Putamen (tissue), 1 donor: ENCODE results near the gene HNRNPL.
"Not testable (repeated sequence)": the region's sequence is repeated elsewhere in the genome, so short reads cannot be mapped to it uniquely, and the experiment has no call there.

Experiments
- DNase-seq: peaks from one replicate; pipeline ENCODE4 v3.0.0-alpha.2; 2016; ENCODE audit warnings: low spot score

HNRNPL gene

GRCh38 chr19:38869836-38870607 is 20.2 kb upstream of the HNRNPL start:
- peak; percentile 70 for DNase-seq

GRCh38 chr19:38869160-38869835 is 19.5 kb upstream of the HNRNPL start:
- no peak for DNase-seq

- DNase-seq = no peak
Observed at GRCh38 chr19:38868551-38868950, 18.8 kb upstream of the HNRNPL start.

- DNase-seq = no peak
Observed at GRCh38 chr19:38867171-38867780, 17.5 kb upstream of the HNRNPL start.

GRCh38 chr19:38862321-38863059 is 12.7 kb upstream of the HNRNPL start:
- DNase-seq = no peak

- no peak for DNase-seq
Observed at GRCh38 chr19:38861368-38861767, 11.6 kb upstream of the HNRNPL start.

- not testable (repeated sequence) for DNase-seq
Observed at GRCh38 chr19:38859631-38860204, 9.9 kb upstream of the HNRNPL start.

- DNase-seq = no peak
Observed at GRCh38 chr19:38856813-38857212, 7.0 kb upstream of the HNRNPL start.

- DNase-seq = not testable (repeated sequence)
Observed at GRCh38 chr19:38855751-38856150, 6.0 kb upstream of the HNRNPL start.

- not testable (repeated sequence) for DNase-seq
Observed at GRCh38 chr19:38854961-38855360, 5.2 kb upstream of the HNRNPL start.

- no peak for DNase-seq
Observed at GRCh38 chr19:38853214-38853613, 3.4 kb upstream of the HNRNPL start.

GRCh38 chr19:38852231-38853044 is 2.7 kb upstream of the HNRNPL start:
- peak; percentile 45 for DNase-seq

GRCh38 chr19:38851622-38852230 is 1.9 kb upstream of the HNRNPL start:
- DNase-seq = peak; percentile 92

- DNase-seq = peak; percentile 41
Observed at GRCh38 chr19:38850976-38851621, 1.3 kb upstream of the HNRNPL start.

- no peak for DNase-seq
Observed at GRCh38 chr19:38850436-38850975, 720 bp upstream of the HNRNPL start.

- peak; percentile 93 for DNase-seq
Observed at GRCh38 chr19:38849147-38849859, 483 bp downstream of the HNRNPL start.

GRCh38 chr19:38848299-38849146 is 1.3 kb downstream of the HNRNPL start:
- peak; percentile 23 for DNase-seq

GRCh38 chr19:38846097-38846496 is 3.7 kb downstream of the HNRNPL start:
- no peak for DNase-seq
